Esophagus muscularis mucosa (tissue), 4 donors: ENCODE data around the gene FGF12. TPM values are rescaled to one million over a fixed set of nuclear protein-coding genes. Genes with fewer than 3 reads are reported as not detected.

Source experiments
- DNase-seq: peaks from one replicate; pipeline ENCODE4 v3.0.0-alpha.2; 2017; ENCODE audit errors: extremely low spot score
- H3K27ac ChIP-seq, 4 donors: fragments of 200-600 bp; sonication (generic); replicated peaks in 1 of 4; 1 replicate in 3 of 4; 2 replicates in 1 of 4; pipeline ENCODE4 v1.5.1; 2016 to 2019; ENCODE audit warnings: mild to moderate bottlenecking in 1 of 4
- H3K27me3 ChIP-seq, 4 donors: fragments of 200-600 bp; sonication (generic); one replicate each; pipeline versions ENCODE4 v1.5.1 to v1.6.0; 2016 to 2019
- H3K36me3 ChIP-seq, 4 donors: fragments of 200-600 bp; sonication (generic); one replicate each; pipeline ENCODE4 v1.5.1; 2016 to 2019
- H3K4me1 ChIP-seq, 4 donors: fragments of 200-600 bp; sonication (generic); one replicate each; pipeline ENCODE4 v1.5.1; 2016 to 2019
- H3K4me3 ChIP-seq, 4 donors: fragments of 200-600 bp; sonication (generic); 1 replicate in 2 of 4; 2 replicates in 2 of 4; pipeline ENCODE4 v1.5.1; 2016 to 2019; ENCODE audit warnings: mild to moderate bottlenecking in 4 of 4, moderate library complexity in 1 of 4
- H3K9me3 ChIP-seq, 4 donors: fragments of 200-600 bp; sonication (generic); 1 replicate in 3 of 4; 2 replicates in 1 of 4; pipeline ENCODE4 v1.5.1; 2016 to 2019
- EP300 ChIP-seq: sonication (generic); formaldehyde crosslinking; IDR thresholded peaks from one replicate; pipeline ENCODE4 v1.6.1; 2017; ENCODE audit warnings: antibody characterized with exemption
- POLR2A ChIP-seq: fragments of 450-650 bp; IDR thresholded peaks from one replicate; pipeline ENCODE4 v1.6.1; 2017; ENCODE audit warnings: antibody characterized with exemption, moderate library complexity, mild to moderate bottlenecking, low read depth
- POLR2AphosphoS5 ChIP-seq, 2 donors: sonication (generic); formaldehyde crosslinking; IDR thresholded peaks; one replicate each; pipeline ENCODE4 v1.6.1; 2017; ENCODE audit warnings: antibody characterized with exemption in 2 of 2
- WGBS: methylation state at CpG from one replicate; pipeline ENCODE4 v1.1.5; 2018; 5-methylcytosine and 5-hydroxymethylcytosine counted together
- intact Hi-C: fragments of 100-400 bp; cut with DNase I; formaldehyde crosslinking; loops from one replicate; pipeline ENCODE4 v1.15.1; 2023
- total RNA-seq, 4 donors: library from RNA; depleted of rRNA; stranded (reverse); fragments of >200 nt; gene quantifications; one replicate each; pipeline versions ENCODE4 v1.1.0 to v1.2.1, GENCODE V29; 2016
- TF ChIP-seq, protein P1 (sequence below), 3 experiments: fragments of 200-600 bp in 2 of 3; fragments of 450-650 bp in 1 of 3; sonication (generic) in 2 of 3; IDR thresholded peaks; one replicate each; pipeline ENCODE4 v1.5.1; 2017 to 2019; ENCODE audit warnings: antibody characterized with exemption in 3 of 3, mild to moderate bottlenecking in 2 of 3, moderate library complexity in 1 of 3

The FGF12 gene
- total RNA-seq, 4 donors from 2014 or later: 4.6 to 19.5 (median 10.2) TPM

DNA sequence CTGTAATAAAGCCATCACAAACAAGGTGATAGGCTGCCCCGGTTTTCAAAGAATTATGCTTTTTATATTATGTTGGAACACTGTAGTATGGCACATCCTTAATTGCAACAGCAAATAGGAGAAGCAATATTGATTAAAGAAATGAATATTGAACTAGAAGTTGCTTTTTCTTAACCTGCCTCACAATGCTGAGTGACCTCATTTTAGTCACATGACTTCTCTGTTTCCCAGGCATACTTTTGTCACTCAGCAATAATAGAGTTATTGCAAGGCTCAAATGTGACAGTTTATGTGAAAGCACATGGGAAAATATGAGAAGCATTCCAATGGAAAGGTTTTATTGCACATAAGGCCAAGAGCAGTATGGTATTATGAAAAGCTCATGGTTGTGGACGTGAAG lies 400.7 kb downstream of the FGF12 start:
- intact Hi-C loops: no loop called here

DNA sequence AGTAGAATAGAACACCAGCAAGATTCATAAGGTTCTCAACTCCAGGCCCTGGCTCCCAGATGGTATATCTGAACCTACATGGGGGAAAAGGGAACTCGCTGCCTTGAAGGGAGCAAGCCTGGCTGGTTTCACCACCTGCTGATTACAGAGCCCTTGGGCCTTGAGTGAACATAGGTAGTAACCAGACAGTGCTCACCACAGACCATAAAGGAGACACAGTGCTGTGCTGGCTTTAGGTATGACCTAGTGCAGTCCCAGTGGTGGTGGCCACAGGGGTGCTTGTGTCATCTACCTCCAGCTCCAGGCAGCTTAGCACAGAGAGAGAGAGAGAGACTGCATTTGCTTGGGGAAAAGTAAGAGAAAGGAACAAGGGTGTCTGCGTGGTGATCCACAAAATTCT lies 409.8 kb downstream of the FGF12 start:
- no peaks in the 10 kb centered on the region for H3K9me3 ChIP-seq
- TF ChIP-seq POLR2AphosphoS5 (IDR thresholded peaks at IDR 0.05): no peak
- intact Hi-C loops: no loop called here
- no peak overlapping the region for H3K4me3 ChIP-seq
- H3K36me3 ChIP-seq: no peaks in the 10 kb centered on the region
- H3K27me3 ChIP-seq: no peaks in the 10 kb centered on the region
- 94% methylated on average over 2 of the region's 2 CpGs for WGBS
- no peak for DNase-seq
- H3K4me1 ChIP-seq: no peaks in the 10 kb centered on the region
- no peak overlapping the region for H3K27ac ChIP-seq

More for the DNA sequence above, 400.7 kb downstream of the FGF12 start:
- H3K27me3 ChIP-seq: no peaks in the 10 kb centered on the region
- H3K9me3 ChIP-seq: no peaks in the 10 kb centered on the region
- WGBS: 63% methylated on average over 2 of the region's 2 CpGs
- no peaks in the 10 kb centered on the region for H3K4me1 ChIP-seq
- H3K36me3 ChIP-seq: no peaks in the 10 kb centered on the region
- no peak overlapping the region for H3K4me3 ChIP-seq
- no peak for TF ChIP-seq POLR2AphosphoS5 (IDR thresholded peaks at IDR 0.05)
- no peak for TF ChIP-seq EP300
- TF ChIP-seq POLR2A: no peak
- TF ChIP-seq, protein P1, sequence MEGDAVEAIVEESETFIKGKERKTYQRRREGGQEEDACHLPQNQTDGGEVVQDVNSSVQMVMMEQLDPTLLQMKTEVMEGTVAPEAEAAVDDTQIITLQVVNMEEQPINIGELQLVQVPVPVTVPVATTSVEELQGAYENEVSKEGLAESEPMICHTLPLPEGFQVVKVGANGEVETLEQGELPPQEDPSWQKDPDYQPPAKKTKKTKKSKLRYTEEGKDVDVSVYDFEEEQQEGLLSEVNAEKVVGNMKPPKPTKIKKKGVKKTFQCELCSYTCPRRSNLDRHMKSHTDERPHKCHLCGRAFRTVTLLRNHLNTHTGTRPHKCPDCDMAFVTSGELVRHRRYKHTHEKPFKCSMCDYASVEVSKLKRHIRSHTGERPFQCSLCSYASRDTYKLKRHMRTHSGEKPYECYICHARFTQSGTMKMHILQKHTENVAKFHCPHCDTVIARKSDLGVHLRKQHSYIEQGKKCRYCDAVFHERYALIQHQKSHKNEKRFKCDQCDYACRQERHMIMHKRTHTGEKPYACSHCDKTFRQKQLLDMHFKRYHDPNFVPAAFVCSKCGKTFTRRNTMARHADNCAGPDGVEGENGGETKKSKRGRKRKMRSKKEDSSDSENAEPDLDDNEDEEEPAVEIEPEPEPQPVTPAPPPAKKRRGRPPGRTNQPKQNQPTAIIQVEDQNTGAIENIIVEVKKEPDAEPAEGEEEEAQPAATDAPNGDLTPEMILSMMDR (IDR thresholded peaks at IDR 0.05): no peak
- no peak overlapping the region for H3K27ac ChIP-seq
- DNase-seq: no peak

DNA sequence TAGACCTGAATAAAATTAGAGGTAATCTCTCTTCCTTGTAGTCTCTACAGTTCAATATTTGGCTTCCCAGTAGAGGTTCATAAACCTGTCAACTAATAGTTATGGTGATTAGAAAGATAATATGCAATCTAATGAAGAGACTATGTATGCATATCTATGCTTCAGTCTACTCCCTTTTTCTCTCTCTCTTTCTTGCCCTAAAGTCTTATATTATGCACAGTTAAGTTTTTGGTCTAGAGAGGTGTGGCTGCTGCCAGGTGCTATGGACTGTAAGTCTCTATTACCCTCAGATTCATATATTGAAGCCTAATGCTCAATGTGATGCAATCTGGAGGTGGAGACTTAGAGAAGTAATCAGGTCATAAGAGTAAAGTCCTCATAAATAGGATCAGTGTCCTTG lies 413.7 kb downstream of the FGF12 start:
- DNase-seq: no peak
- no peaks in the 10 kb centered on the region for H3K27me3 ChIP-seq
- intact Hi-C loops: no loop called here
- no peak overlapping the region for H3K27ac ChIP-seq
- no peaks in the 10 kb centered on the region for H3K36me3 ChIP-seq
- TF ChIP-seq EP300: no peak
- TF ChIP-seq, protein P1 (IDR thresholded peaks at IDR 0.05): no peak
- TF ChIP-seq POLR2AphosphoS5 (IDR thresholded peaks at IDR 0.05): no peak
- TF ChIP-seq POLR2A: no peak
- H3K4me3 ChIP-seq: no peak overlapping the region
- no peaks in the 10 kb centered on the region for H3K4me1 ChIP-seq
- no peaks in the 10 kb centered on the region for H3K9me3 ChIP-seq

DNA sequence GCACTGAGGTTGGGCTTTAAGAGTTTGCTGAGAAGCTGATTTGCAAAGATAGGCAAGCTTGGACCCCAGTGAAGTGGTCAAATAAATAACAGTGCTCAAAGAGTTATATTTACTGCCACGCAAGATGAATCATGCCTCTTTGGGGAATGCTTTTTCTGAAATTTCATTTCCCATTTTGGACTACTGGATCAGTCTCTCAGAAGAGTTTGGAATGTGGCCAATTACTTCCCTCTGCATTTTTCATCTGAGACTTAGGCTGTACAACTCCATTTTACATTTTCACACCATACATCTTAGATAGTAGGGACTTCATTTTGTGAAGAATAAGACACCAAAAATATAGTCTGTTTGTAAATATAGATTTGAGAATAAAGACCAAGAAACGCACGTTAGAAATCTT lies 419.7 kb downstream of the FGF12 start:
- Histone ChIP-seq H3K27me3 (no peaks in the 10 kb centered on the region), H3K27ac (no peak overlapping the region), H3K9me3 (no peaks in the 10 kb centered on the region), H3K4me3 (no peak overlapping the region), H3K4me1 (peaks cover 0 to 14% (median 9%) of the 10 kb centered on the region in 4 donors), H3K36me3 (no peaks in the 10 kb centered on the region)
- intact Hi-C loops: no loop called here
- DNase-seq: no peak
- TF ChIP-seq POLR2A (no peak), EP300 (no peak), POLR2AphosphoS5 (IDR thresholded peaks at IDR 0.05) (no peak)
- TF ChIP-seq, protein P1 (IDR thresholded peaks at IDR 0.05): no peak
- WGBS: 63% methylated on average over 3 of the region's 3 CpGs

DNA sequence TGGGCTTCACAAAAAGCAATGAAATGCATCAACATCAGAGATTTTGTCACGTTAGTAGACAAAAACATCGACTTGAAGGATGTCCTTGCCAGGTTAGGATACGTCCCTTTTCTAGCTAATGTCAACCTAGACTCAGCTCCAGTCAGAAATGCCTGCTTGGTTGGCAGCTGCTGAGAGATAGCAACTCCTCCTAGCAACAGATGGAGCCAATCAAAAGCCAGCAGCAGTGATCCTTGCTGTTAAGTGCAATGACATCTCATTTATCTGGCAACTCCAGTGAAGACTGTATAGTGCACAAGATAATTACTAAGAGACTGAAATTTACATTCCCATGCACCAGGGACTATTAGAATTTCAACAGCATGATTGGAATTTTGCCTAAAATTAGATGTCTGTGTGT lies 424.1 kb downstream of the FGF12 start:
- WGBS: 72% methylated on average over 3 of the region's 3 CpGs
- DNase-seq: no peak
- intact Hi-C loops: no loop called here
- Histone ChIP-seq H3K27ac (no peak overlapping the region), H3K4me1 (peaks cover 0 to 17% (median 11%) of the 10 kb centered on the region in 4 donors), H3K9me3 (no peaks in the 10 kb centered on the region), H3K27me3 (no peaks in the 10 kb centered on the region), H3K36me3 (no peaks in the 10 kb centered on the region), H3K4me3 (no peak overlapping the region)
- TF ChIP-seq POLR2A (no peak), POLR2AphosphoS5 (IDR thresholded peaks at IDR 0.05) (no peak), EP300 (no peak)
- TF ChIP-seq, protein P1 (IDR thresholded peaks at IDR 0.05): no peak
